ENCODE data around the gene CAMSAP2.

Gene CAMSAP2

GRCh38 chr1:200891774-200892157 lies 153.1 kb downstream of the CAMSAP2 start:
- Histone ChIP-seq H3K9ac (ENCODE audit: low read depth, low read length, poor library complexity, severe bottlenecking) (no peak overlapping the region), H3K4me1 (ENCODE audit: insufficient read depth, low read length, poor library complexity, severe bottlenecking) (peaks cover 68% of the 10 kb centered on the region), H3F3A (ENCODE audit: low read depth) (peaks cover 9% of the 10 kb centered on the region), H3K36me3 (ENCODE audit: insufficient read depth, low read length) (no peaks in the 10 kb centered on the region), H3K27me3 (ENCODE audit: insufficient read depth, low read length, poor library complexity, severe bottlenecking) (no peaks in the 10 kb centered on the region), H3K9me2 (replicated peaks; ENCODE audit: low read depth, low read length) (no peaks in the 10 kb centered on the region), H3K4me3 (ENCODE audit: low read length, poor library complexity, severe bottlenecking) (no peak overlapping the region), H2AFZ (ENCODE audit: low read length) (no peak overlapping the region), H4K20me1 (ENCODE audit: insufficient read depth, low read length, poor library complexity, severe bottlenecking) (no peaks in the 10 kb centered on the region), H3K79me2 (ENCODE audit: insufficient read depth, low read length) (peaks cover 9% of the 10 kb centered on the region), H3K4me2 (ENCODE audit: low read depth, low read length, poor library complexity, severe bottlenecking) (no peak overlapping the region), H3K9me3 (ENCODE audit: insufficient read depth, low read depth, low read length) (no peaks in the 10 kb centered on the region)
- TF ChIP-seq EZH2phosphoT487 (IDR thresholded peaks at IDR 0.05; ENCODE audit: borderline replicate concordance) (no peak), CTCF (conservative IDR thresholded peaks at IDR 0.05; ENCODE audit: low read length) (no peak)

- H3K9ac ChIP-seq (ENCODE audit: low read depth, low read length, poor library complexity, severe bottlenecking): no peak overlapping the region
- peaks cover 67% of the 10 kb centered on the region for H3K4me1 ChIP-seq (ENCODE audit: insufficient read depth, low read length, poor library complexity, severe bottlenecking)
- H3F3A ChIP-seq (ENCODE audit: low read depth): peaks cover 5% of the 10 kb centered on the region
- no peaks in the 10 kb centered on the region for H3K36me3 ChIP-seq (ENCODE audit: insufficient read depth, low read length)
- H3K4me2 ChIP-seq (ENCODE audit: low read depth, low read length, poor library complexity, severe bottlenecking): no peak overlapping the region
- H2AFZ ChIP-seq (ENCODE audit: low read length): no peak overlapping the region
- H3K9me3 ChIP-seq (ENCODE audit: insufficient read depth, low read depth, low read length): no peaks in the 10 kb centered on the region
- H3K27me3 ChIP-seq (ENCODE audit: insufficient read depth, low read length, poor library complexity, severe bottlenecking): no peaks in the 10 kb centered on the region
- no peaks in the 10 kb centered on the region for H3K9me2 ChIP-seq (replicated peaks; ENCODE audit: low read depth, low read length)
- H4K20me1 ChIP-seq (ENCODE audit: insufficient read depth, low read length, poor library complexity, severe bottlenecking): no peaks in the 10 kb centered on the region
- no peak overlapping the region for H3K4me3 ChIP-seq (ENCODE audit: low read length, poor library complexity, severe bottlenecking)
- TF ChIP-seq CTCF (conservative IDR thresholded peaks at IDR 0.05; ENCODE audit: low read length) (no peak), EZH2phosphoT487 (IDR thresholded peaks at IDR 0.05; ENCODE audit: borderline replicate concordance) (no peak)
- peaks cover 2% of the 10 kb centered on the region; the same call in 1 of the 2 replicates for H3K79me2 ChIP-seq (ENCODE audit: insufficient read depth, low read length)
Observed at GRCh38 chr1:200892546-200892945, 153.9 kb downstream of the CAMSAP2 start.

- H3K27me3 ChIP-seq (ENCODE audit: insufficient read depth, low read length, poor library complexity, severe bottlenecking): no peaks in the 10 kb centered on the region
Observed at GRCh38 chr1:200892958-200893357, 154.3 kb downstream of the CAMSAP2 start.

More at GRCh38 chr1:200892958-200893357, 154.3 kb downstream of the CAMSAP2 start:
- Histone ChIP-seq H4K20me1 (ENCODE audit: insufficient read depth, low read length, poor library complexity, severe bottlenecking) (no peaks in the 10 kb centered on the region), H3K4me1 (ENCODE audit: insufficient read depth, low read length, poor library complexity, severe bottlenecking) (peaks cover 63% of the 10 kb centered on the region), H3K9me2 (replicated peaks; ENCODE audit: low read depth, low read length) (no peaks in the 10 kb centered on the region), H2AFZ (ENCODE audit: low read length) (no peak overlapping the region), H3K9ac (ENCODE audit: low read depth, low read length, poor library complexity, severe bottlenecking) (no peak overlapping the region), H3K9me3 (ENCODE audit: insufficient read depth, low read depth, low read length) (no peaks in the 10 kb centered on the region), H3K4me2 (ENCODE audit: low read depth, low read length, poor library complexity, severe bottlenecking) (no peak overlapping the region), H3K4me3 (ENCODE audit: low read length, poor library complexity, severe bottlenecking) (no peak overlapping the region), H3F3A (ENCODE audit: low read depth) (peaks cover 1% of the 10 kb centered on the region), H3K36me3 (ENCODE audit: insufficient read depth, low read length) (no peaks in the 10 kb centered on the region), H3K79me2 (ENCODE audit: insufficient read depth, low read length) (no peaks in the 10 kb centered on the region)
- TF ChIP-seq EZH2phosphoT487 (IDR thresholded peaks at IDR 0.05; ENCODE audit: borderline replicate concordance): no peak
- TF ChIP-seq CTCF (conservative IDR thresholded peaks at IDR 0.05; ENCODE audit: low read length): no peak

Data from Loucy (cell line).